ENCODE measurements around the gene RGS12. TPM values are rescaled to one million over a fixed set of nuclear protein-coding genes. Genes with fewer than 3 reads are reported as not detected.

The RGS12 gene
- total and polyA plus RNA-seq, 4 experiments from 2014 or later: 0.93 to 10.6 (median 6.0) TPM

DNA sequence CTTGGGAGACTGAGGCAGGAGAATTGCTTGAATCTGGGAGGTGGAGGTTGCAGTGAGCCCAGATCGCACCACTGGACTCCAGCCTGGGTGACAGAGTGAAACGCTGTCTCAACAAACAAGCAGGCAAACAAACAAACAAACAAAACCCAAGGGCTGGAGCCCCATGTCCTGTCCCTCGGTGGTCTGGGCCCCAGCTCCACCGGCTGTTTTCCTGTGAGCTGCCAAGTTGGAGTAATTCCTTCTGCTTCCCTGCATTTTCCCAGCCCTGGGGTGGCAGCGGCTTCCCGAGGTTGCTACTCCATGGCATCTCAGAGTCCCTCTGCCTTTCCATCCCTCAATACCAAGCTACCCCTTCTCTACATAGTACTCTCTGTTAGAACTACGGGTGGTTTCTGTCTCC lies 43.2 kb downstream of the RGS12 start:
- intact Hi-C loops (cut with micrococcal nuclease): no loop called here
- Histone ChIP-seq H3K4me1 (ENCODE audit: insufficient read depth, low read length) (no peaks in the 10 kb centered on the region), H3K27ac (ENCODE audit: low read depth, low read length) (no peak overlapping the region), H3K9me3 (ENCODE audit: control insufficient read depth in 1 of 2, low read length in 2 of 2) (no peaks in the 10 kb centered on the region), H3K4me3 (ENCODE audit: low read length in 2 of 2) (no peak overlapping the region), H3K27me3 (ENCODE audit: insufficient read depth, low read length) (no peaks in the 10 kb centered on the region), H3K36me3 (ENCODE audit: insufficient read depth, low read length) (no peaks in the 10 kb centered on the region)
- POLR2A ChIA-PET (ENCODE audit: partially characterized antibody): no interaction called here
- Mint-ChIP-seq H3K4me3 (no peak overlapping the region), H3K4me1 (peaks cover 0 to 5% (median 3%) of the 10 kb centered on the region in 4 donors), H3K27me3 (peaks cover 0 to 2% of the 10 kb centered on the region in 2 donors), H3K9me3 (no peaks in the 10 kb centered on the region), H3K27ac (no peak overlapping the region), H3K36me3 (no peaks in the 10 kb centered on the region)
- CTCF ChIA-PET (ENCODE audit: partially characterized antibody): interaction anchor here (0.7 kb wide), 1 partner anchor 12 kb away, joined by 3 read pairs; no protein-coding TSS in a partner anchor
- no peak for DNase-seq

DNA sequence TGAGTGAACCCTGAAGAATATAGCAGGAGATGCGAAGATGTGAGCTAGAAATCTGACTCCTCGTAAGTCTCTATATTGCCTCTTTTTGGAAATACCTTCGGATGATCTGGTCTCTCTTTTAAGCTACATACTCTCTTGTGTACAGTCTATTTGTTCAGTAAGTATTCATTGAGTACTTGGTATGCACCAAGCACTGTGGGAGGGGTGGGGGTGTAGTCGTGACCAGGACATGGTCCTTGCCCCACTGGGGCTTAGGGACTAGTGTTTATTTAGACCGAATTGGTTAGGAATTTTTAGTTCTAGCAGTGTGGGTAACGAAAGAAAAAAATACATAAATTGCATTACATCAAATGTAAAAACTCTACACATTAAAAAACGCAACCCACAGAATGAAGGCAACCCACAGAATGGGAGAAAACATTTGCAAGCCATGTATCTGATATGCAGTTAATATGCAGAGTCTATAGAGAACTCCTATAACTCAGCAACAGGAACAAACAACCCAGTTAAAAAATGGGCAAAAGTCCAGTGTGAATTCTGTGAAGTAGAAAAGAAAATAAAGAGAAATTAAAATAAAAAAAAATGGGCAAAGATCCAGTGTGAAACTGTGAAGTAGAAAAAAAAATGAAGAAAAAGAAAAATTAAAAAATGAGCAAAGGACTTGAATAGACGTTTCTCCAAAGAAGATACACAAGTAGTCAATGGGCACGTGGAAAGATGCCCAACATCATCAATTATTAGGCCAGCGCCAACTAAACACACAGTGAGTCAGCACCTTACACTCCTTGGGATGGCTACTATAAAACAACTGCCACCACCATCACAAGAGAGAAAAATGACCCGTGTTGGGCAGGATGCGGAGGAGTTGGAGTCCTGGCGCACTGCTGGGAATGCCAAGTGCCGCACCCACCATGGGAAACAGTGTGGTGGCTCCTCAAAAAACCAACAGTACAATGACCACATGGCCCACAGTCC lies 43.8 kb downstream of the RGS12 start:
- H3K27me3 Mint-ChIP-seq: peaks cover 0 to 2% of the 10 kb centered on the region in 2 donors
- no peaks in the 10 kb centered on the region for H3K36me3 ChIP-seq (ENCODE audit: insufficient read depth, low read length)
- no peak overlapping the region for H3K27ac ChIP-seq (ENCODE audit: low read depth, low read length)
- H3K27ac Mint-ChIP-seq: no peak overlapping the region
- intact Hi-C loops (cut with micrococcal nuclease): no loop called here
- ChIA-PET CTCF (ENCODE audit: partially characterized antibody) (interaction anchor here (0.7 kb wide), 1 partner anchor 12 kb away, joined by 3 read pairs; no protein-coding TSS in a partner anchor), POLR2A (ENCODE audit: partially characterized antibody) (no interaction called here)
- H3K27me3 ChIP-seq (ENCODE audit: insufficient read depth, low read length): no peaks in the 10 kb centered on the region
- no peaks in the 10 kb centered on the region for H3K4me1 ChIP-seq (ENCODE audit: insufficient read depth, low read length)
- H3K4me3 Mint-ChIP-seq: no peak overlapping the region
- H3K9me3 ChIP-seq (ENCODE audit: control insufficient read depth in 1 of 2, low read length in 2 of 2): no peaks in the 10 kb centered on the region
- H3K9me3 Mint-ChIP-seq: no peaks in the 10 kb centered on the region
- H3K36me3 Mint-ChIP-seq: no peaks in the 10 kb centered on the region
- H3K4me1 Mint-ChIP-seq: peaks cover 0 to 5% (median 3%) of the 10 kb centered on the region in 4 donors
- no peak for DNase-seq
- H3K4me3 ChIP-seq (ENCODE audit: low read length in 2 of 2): no peak overlapping the region

DNA sequence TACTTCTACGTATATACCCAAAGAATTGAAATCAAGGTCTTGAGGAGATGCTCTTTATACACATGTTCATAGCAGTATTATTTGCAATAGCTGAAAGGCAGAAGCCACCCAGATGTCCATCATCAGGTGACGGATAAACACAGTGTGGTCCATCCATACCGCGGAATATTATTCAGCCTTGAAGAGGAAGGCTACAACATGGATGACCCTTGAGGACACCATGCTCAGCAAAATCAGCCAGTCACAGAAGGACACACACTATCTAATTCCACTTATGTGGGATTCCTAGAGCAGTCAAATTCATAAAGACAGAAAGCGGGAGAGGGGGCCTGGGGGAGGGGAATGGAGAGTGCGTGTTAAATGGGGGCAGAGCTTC lies 44.5 kb downstream of the RGS12 start:
- H3K36me3 ChIP-seq (ENCODE audit: insufficient read depth, low read length): no peaks in the 10 kb centered on the region
- no peak overlapping the region for H3K27ac ChIP-seq (ENCODE audit: low read depth, low read length)
- H3K4me3 Mint-ChIP-seq: no peak overlapping the region
- ChIA-PET CTCF (ENCODE audit: partially characterized antibody) (interaction anchor here (0.8 kb wide), 1 partner anchor 9 kb away, joined by 4 read pairs; no protein-coding TSS in a partner anchor), POLR2A (ENCODE audit: partially characterized antibody) (no interaction called here)
- H3K9me3 Mint-ChIP-seq: no peaks in the 10 kb centered on the region
- H3K9me3 ChIP-seq (ENCODE audit: control insufficient read depth in 1 of 2, low read length in 2 of 2): no peaks in the 10 kb centered on the region
- no peak overlapping the region for H3K27ac Mint-ChIP-seq
- H3K4me1 ChIP-seq (ENCODE audit: insufficient read depth, low read length): peaks cover 4% of the 10 kb centered on the region
- peaks cover 5 to 8% (median 7%) of the 10 kb centered on the region in 4 donors for H3K4me1 Mint-ChIP-seq
- H3K4me3 ChIP-seq (ENCODE audit: low read length in 2 of 2): no peak overlapping the region
- H3K27me3 ChIP-seq (ENCODE audit: insufficient read depth, low read length): no peaks in the 10 kb centered on the region
- no peaks in the 10 kb centered on the region for H3K36me3 Mint-ChIP-seq
- DNase-seq: no peak
- intact Hi-C loops (cut with micrococcal nuclease): no loop called here
- H3K27me3 Mint-ChIP-seq: peaks cover 0 to 2% of the 10 kb centered on the region in 2 donors

DNA sequence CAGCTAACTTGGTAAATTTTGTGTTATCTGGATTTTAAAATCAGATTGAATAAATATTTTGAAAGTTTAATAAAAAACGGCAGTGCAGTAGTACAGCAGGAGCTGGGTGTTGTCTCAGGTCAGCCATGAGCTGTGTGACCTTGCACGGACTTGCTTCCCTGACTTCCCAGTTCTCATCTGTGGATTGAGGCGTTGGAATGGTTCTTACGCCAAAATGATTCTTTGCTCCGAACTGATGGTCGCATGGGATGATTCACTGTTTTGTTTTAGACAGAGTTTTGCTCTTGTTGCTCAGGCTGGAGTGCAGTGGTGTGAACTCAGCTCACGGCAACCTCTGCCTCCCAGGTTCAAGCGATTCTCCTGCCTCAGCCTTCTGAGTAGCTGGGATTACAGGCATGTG lies 45.0 kb downstream of the RGS12 start:
- H3K9me3 ChIP-seq (ENCODE audit: control insufficient read depth in 1 of 2, low read length in 2 of 2): no peaks in the 10 kb centered on the region
- no peak overlapping the region for H3K27ac ChIP-seq (ENCODE audit: low read depth, low read length)
- no peak overlapping the region for H3K4me3 Mint-ChIP-seq
- DNase-seq: no peak
- intact Hi-C loops (cut with micrococcal nuclease): no loop called here
- peaks cover 4% of the 10 kb centered on the region for H3K4me1 ChIP-seq (ENCODE audit: insufficient read depth, low read length)
- no peaks in the 10 kb centered on the region for H3K9me3 Mint-ChIP-seq
- CTCF ChIA-PET (ENCODE audit: partially characterized antibody): interaction anchor here (0.8 kb wide), 1 partner anchor 9 kb away, joined by 4 read pairs; no protein-coding TSS in a partner anchor
- no peaks in the 10 kb centered on the region for H3K36me3 ChIP-seq (ENCODE audit: insufficient read depth, low read length)
- peaks cover 0 to 2% of the 10 kb centered on the region in 2 donors for H3K27me3 Mint-ChIP-seq
- POLR2A ChIA-PET (ENCODE audit: partially characterized antibody): no interaction called here
- no peak overlapping the region for H3K27ac Mint-ChIP-seq
- H3K36me3 Mint-ChIP-seq: no peaks in the 10 kb centered on the region
- no peaks in the 10 kb centered on the region for H3K27me3 ChIP-seq (ENCODE audit: insufficient read depth, low read length)
- peaks cover 6 to 11% (median 8%) of the 10 kb centered on the region in 4 donors for H3K4me1 Mint-ChIP-seq
- no peak overlapping the region for H3K4me3 ChIP-seq (ENCODE audit: low read length in 2 of 2)

DNA sequence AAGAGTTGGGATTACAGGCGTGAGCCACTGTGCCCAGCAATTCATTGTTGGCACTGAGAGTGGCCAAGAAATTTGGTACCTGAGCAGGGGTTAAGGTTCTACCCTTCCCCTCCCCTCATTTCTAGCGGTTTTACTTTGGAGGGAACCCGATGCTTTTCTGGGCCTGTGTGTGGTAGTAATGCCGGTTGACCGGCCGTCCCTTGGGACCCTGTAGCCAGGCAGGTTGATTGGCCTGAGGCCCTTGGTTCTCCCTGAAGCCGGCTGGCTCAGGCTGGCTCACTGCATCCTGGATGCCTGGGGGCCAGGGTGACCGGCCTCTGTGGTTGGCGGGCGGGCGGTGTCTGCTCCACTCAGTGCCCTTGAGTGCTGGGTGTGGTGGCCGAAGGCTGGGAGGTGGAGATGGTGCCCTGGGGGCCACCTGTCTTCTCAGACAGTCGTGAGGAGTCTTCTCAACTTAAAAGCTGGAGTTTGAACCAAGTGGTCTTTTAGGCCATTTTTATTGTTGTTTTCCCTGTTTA lies 45.6 kb downstream of the RGS12 start:
- no peaks in the 10 kb centered on the region for H3K9me3 ChIP-seq (ENCODE audit: control insufficient read depth in 1 of 2, low read length in 2 of 2)
- peaks cover 6 to 13% (median 9%) of the 10 kb centered on the region in 4 donors for H3K4me1 Mint-ChIP-seq
- POLR2A ChIA-PET (ENCODE audit: partially characterized antibody): no interaction called here
- no peak overlapping the region for H3K4me3 Mint-ChIP-seq
- peaks cover 4% of the 10 kb centered on the region for H3K4me1 ChIP-seq (ENCODE audit: insufficient read depth, low read length)
- no peaks in the 10 kb centered on the region for H3K27me3 ChIP-seq (ENCODE audit: insufficient read depth, low read length)
- no peak overlapping the region for H3K27ac Mint-ChIP-seq
- H3K27me3 Mint-ChIP-seq: peaks cover 0 to 2% of the 10 kb centered on the region in 2 donors
- intact Hi-C loops (cut with micrococcal nuclease): no loop called here
- H3K27ac ChIP-seq (ENCODE audit: low read depth, low read length): no peak overlapping the region
- peaks cover 0 to 3% of the 10 kb centered on the region in 2 donors for H3K36me3 Mint-ChIP-seq
- H3K36me3 ChIP-seq (ENCODE audit: insufficient read depth, low read length): no peaks in the 10 kb centered on the region
- CTCF ChIA-PET (ENCODE audit: partially characterized antibody): interaction anchor here (0.6 to 0.8 kb wide), 2 partner anchors 8 to 81 kb away, joined by 3 to 4 read pairs; no protein-coding TSS in a partner anchor
- DNase-seq: no peak
- no peaks in the 10 kb centered on the region for H3K9me3 Mint-ChIP-seq
- H3K4me3 ChIP-seq (ENCODE audit: low read length in 2 of 2): no peak overlapping the region

DNA sequence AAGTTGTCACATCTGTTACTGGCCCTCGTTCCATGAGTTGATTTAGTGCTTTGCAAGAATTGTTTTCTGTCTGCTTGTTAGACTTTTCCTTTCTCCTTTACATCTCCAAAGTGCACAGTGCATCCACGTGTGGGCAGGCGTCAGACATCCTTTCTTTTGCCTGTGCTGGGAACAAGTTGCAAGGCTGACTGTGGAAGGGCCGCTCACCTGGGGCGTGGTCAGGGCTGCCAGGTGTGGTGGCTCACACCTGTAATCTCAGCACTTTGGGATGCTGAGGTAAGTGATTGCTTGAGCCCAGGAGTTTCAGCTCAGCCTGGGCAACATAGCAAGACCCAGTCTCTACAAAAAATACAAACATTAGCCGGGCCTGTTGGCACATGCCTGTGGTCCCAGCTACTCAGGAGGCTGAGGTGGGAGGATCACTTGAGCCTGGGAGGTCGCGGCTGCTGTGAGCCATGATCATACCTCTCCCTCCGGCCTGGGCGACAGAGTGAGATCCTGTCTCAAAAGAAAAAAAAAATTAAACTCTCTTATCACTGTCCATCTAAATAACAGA lies 46.2 kb downstream of the RGS12 start:
- H3K27ac ChIP-seq (ENCODE audit: low read depth, low read length): no peak overlapping the region
- H3K4me1 ChIP-seq (ENCODE audit: insufficient read depth, low read length): peaks cover 4% of the 10 kb centered on the region
- H3K36me3 Mint-ChIP-seq: peaks cover 0 to 3% of the 10 kb centered on the region in 2 donors
- peak overlapping the region in 1 of 7 donors; percentile 20 for H3K27ac Mint-ChIP-seq
- H3K4me1 Mint-ChIP-seq: peaks cover 6 to 13% (median 9%) of the 10 kb centered on the region in 4 donors
- H3K9me3 ChIP-seq (ENCODE audit: control insufficient read depth in 1 of 2, low read length in 2 of 2): no peaks in the 10 kb centered on the region
- intact Hi-C loops (cut with micrococcal nuclease): no loop called here
- DNase-seq: no peak
- H3K4me3 Mint-ChIP-seq: no peak overlapping the region
- ChIA-PET POLR2A (ENCODE audit: partially characterized antibody) (no interaction called here), CTCF (ENCODE audit: partially characterized antibody) (interaction anchor here (0.6 kb wide), 1 partner anchor 80 kb away, joined by 3 read pairs; no protein-coding TSS in a partner anchor)
- no peaks in the 10 kb centered on the region for H3K36me3 ChIP-seq (ENCODE audit: insufficient read depth, low read length)
- no peaks in the 10 kb centered on the region for H3K27me3 ChIP-seq (ENCODE audit: insufficient read depth, low read length)
- peaks cover 0 to 2% of the 10 kb centered on the region in 2 donors for H3K27me3 Mint-ChIP-seq
- no peaks in the 10 kb centered on the region for H3K9me3 Mint-ChIP-seq
- no peak overlapping the region for H3K4me3 ChIP-seq (ENCODE audit: low read length in 2 of 2)

DNA sequence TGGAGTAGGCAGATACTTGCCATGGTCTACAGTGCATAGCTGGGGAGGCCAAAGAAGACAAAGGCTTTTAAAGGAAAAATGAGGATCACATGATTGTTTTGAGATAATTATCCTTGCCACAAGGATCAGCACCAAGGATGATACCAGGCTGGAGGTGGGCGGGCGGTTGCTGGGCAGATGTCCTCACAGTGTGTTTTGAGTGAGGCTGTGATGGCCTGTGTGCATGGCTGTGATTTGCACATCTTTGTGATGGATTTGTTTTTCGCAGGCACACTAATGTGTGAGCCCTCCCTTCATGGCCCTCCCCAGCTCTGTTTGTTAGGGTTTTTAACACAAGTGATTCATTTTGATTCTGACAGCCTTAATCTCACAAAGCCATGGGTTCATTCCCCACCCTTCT lies 46.8 kb downstream of the RGS12 start:
- Mint-ChIP-seq H3K36me3 (peaks cover 0 to 3% of the 10 kb centered on the region in 2 donors), H3K4me1 (peaks cover 6 to 13% (median 9%) of the 10 kb centered on the region in 4 donors), H3K27me3 (peaks cover 0 to 2% of the 10 kb centered on the region in 2 donors), H3K27ac (peak overlapping the region in 2 of 7 donors; percentile 20 to 63), H3K9me3 (no peaks in the 10 kb centered on the region), H3K4me3 (no peak overlapping the region)
- Histone ChIP-seq H3K27ac (ENCODE audit: low read depth, low read length) (no peak overlapping the region), H3K4me3 (ENCODE audit: low read length in 2 of 2) (no peak overlapping the region), H3K9me3 (ENCODE audit: control insufficient read depth in 1 of 2, low read length in 2 of 2) (no peaks in the 10 kb centered on the region), H3K4me1 (ENCODE audit: insufficient read depth, low read length) (peaks cover 4% of the 10 kb centered on the region), H3K36me3 (ENCODE audit: insufficient read depth, low read length) (no peaks in the 10 kb centered on the region), H3K27me3 (ENCODE audit: insufficient read depth, low read length) (no peaks in the 10 kb centered on the region)
- intact Hi-C loops (cut with micrococcal nuclease): no loop called here
- ChIA-PET CTCF (ENCODE audit: partially characterized antibody) (no interaction called here), POLR2A (ENCODE audit: partially characterized antibody) (no interaction called here)
- no peak for DNase-seq
